ENCODE data around the gene NET1. TPM values are rescaled to one million over a fixed set of nuclear protein-coding genes. Genes with fewer than 3 reads are reported as not detected.

NET1 gene
- total and polyA plus RNA-seq, 12 donors: 8.7 to 26.2 (median 20.3) TPM

DNA sequence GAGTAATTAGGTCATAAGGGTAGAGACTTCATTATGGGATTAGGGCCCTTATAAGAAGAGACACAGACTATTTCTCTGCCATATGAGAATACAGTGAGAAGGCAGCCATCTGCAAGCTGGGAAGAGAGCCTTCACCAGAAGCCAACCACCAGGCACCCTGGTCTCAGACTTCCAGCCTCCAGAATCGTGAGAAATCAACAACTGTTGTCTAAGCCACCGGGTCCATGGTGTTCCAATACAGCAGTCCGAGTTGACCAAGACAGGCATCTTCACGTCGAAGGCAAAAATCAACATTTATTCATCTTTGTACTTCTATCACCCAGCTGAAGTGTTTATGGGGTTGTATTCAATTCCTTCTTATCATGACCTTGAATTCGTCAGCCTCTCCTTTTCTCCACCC is 13.0 kb upstream of the NET1 start:
- intact Hi-C loops (cut with DNase I): no loop called here
- no peaks in the 10 kb centered on the region for H3K36me3 ChIP-seq (replicated peaks in 1 of 2)
- TF ChIP-seq POLR2A (IDR thresholded peaks at IDR 0.05): no peak
- TF ChIP-seq CTCF (IDR thresholded peaks at IDR 0.05): no peak
- H3K27ac ChIP-seq: no peak overlapping the region
- WGBS, 4 donors: 67 to 79% (median 71%) methylated on average over 6 of the region's 6 CpGs
- no peaks in the 10 kb centered on the region for H3K4me1 ChIP-seq (replicated peaks in 1 of 2)
- H3K27me3 ChIP-seq: no peaks in the 10 kb centered on the region
- DNase-seq: no peak
- H3K9me3 ChIP-seq (replicated peaks in 1 of 3): no peaks in the 10 kb centered on the region
- H3K4me3 ChIP-seq: no peak overlapping the region

DNA sequence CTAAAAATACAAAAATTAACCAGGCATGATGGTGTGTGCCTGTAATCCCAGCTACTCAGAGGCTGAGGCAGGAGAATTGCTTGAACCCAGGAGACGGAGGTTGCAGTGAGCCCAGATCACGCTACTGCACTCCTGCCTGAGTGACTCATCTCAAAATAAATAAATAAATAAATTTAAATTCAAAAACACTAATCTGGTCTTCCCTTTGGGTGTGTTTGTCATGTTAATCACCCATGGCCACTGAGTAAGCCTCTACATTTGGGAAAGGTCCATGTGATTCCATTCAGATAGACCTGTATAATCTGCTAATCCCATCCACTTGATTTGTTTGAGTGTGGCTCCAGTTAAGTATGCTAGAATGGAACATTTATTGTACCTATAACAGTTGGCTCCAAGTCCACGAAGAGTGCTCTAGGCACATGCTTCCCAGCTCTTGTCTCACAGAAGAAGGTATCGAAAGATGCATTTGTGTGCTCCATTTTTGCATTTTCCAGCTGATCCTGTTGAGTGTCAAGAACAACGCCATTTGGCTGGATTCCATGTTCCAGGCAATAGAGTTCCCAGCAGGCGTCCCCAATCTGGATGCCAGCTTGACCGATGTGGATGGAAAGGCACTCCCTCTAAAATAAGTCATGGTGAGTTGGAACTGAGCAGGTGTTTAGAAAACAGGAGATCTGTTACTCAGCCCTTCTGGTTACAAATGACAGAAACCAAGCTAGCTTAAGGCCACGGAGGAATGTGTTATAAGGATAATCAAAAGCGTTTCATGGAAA is 11.7 kb upstream of the NET1 start:
- intact Hi-C loops (cut with DNase I): no loop called here
- no peak for DNase-seq
- Histone ChIP-seq H3K36me3 (replicated peaks in 1 of 2) (no peaks in the 10 kb centered on the region), H3K27me3 (no peaks in the 10 kb centered on the region), H3K27ac (no peak overlapping the region), H3K4me3 (no peak overlapping the region), H3K9me3 (replicated peaks in 1 of 3) (no peaks in the 10 kb centered on the region), H3K4me1 (replicated peaks in 1 of 2) (no peaks in the 10 kb centered on the region)
- 85 to 88% (median 86%) methylated on average over 9 of the region's 9 CpGs for WGBS, 4 donors
- TF ChIP-seq POLR2A (IDR thresholded peaks at IDR 0.05) (no peak), CTCF (IDR thresholded peaks at IDR 0.05) (no peak)

DNA sequence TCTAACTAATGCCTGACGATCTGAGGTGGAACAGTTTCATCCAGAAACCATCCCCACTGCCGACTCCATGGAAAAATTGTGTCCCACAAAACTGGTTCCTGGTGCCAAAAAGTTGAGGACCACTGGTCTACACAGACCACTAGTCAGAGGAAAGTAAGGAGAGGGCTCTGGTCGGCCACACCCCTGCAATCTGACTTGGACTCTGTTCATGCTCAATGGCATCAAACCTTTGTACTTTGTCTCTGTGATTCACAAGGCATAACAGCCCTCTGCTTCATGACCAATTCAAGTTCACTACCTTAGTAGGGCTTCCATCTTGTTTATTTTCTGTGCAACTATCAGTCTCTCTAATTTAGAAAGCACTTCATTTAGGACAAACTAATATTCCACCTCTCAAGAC is 9.6 kb upstream of the NET1 start:
- DNase-seq: no peak
- Histone ChIP-seq H3K4me1 (replicated peaks in 1 of 2) (no peaks in the 10 kb centered on the region), H3K36me3 (replicated peaks in 1 of 2) (no peaks in the 10 kb centered on the region), H3K4me3 (no peak overlapping the region), H3K9me3 (replicated peaks in 1 of 3) (no peaks in the 10 kb centered on the region), H3K27me3 (no peaks in the 10 kb centered on the region), H3K27ac (no peak overlapping the region)
- intact Hi-C loops (cut with DNase I): no loop called here
- TF ChIP-seq CTCF (IDR thresholded peaks at IDR 0.05) (no peak), POLR2A (IDR thresholded peaks at IDR 0.05) (no peak)
- 68 to 87% (median 81%) methylated on average over 3 of the region's 3 CpGs; no CpG with 5 or more reads in 1 of the 4 donors for WGBS, 4 donors

GRCh38 chr10:5404208-5405041 is 7.9 kb upstream of the NET1 start, which contains the start of gene TUBAL3:
Gene TUBAL3, minus strand, starts transcription at chr10:5404828. Its CDS starts 36 bp downstream, at chr10:5404792.
- WGBS, 4 donors: 70 to 79% (median 75%) methylated on average over 8 of the region's 8 CpGs
- intact Hi-C loops (cut with DNase I): no loop called here
- no peaks in the 10 kb centered on the region for H3K36me3 ChIP-seq (replicated peaks in 1 of 2)
- H3K9me3 ChIP-seq (replicated peaks in 1 of 3): no peaks in the 10 kb centered on the region
- no peak within 1 kb of the TSS for H3K27ac ChIP-seq
- no peaks in the 10 kb centered on the region for H3K27me3 ChIP-seq
- TF ChIP-seq POLR2A (IDR thresholded peaks at IDR 0.05) (no peak), CTCF (IDR thresholded peaks at IDR 0.05) (no peak)
- no peak within 1 kb of the TSS for H3K4me3 ChIP-seq
- DNase-seq: no peak
- H3K4me1 ChIP-seq (replicated peaks in 1 of 2): no peaks in the 10 kb centered on the region

Data from adrenal gland (tissue), 12 donors.